ENCODE data around the gene JAG1.

JAG1 gene

GRCh38 chr20:10708351-10709185 is 34.8 kb upstream of the JAG1 start:
- TF ChIP-seq ZFX (IDR thresholded peaks at IDR 0.05; ENCODE audit: borderline replicate concordance), result no peak
- no peak for TF ChIP-seq CTCF (IDR thresholded peaks at IDR 0.05)
- no peak overlapping the region for H3K27ac ChIP-seq

GRCh38 chr20:10707791-10708190 is 34.0 kb upstream of the JAG1 start:
- no peak overlapping the region for H3K27ac ChIP-seq
- no peak for TF ChIP-seq ZFX (IDR thresholded peaks at IDR 0.05; ENCODE audit: borderline replicate concordance)
- TF ChIP-seq CTCF (IDR thresholded peaks at IDR 0.05), result no peak

GRCh38 chr20:10707068-10707467 is 33.3 kb upstream of the JAG1 start:
- TF ChIP-seq CTCF (IDR thresholded peaks at IDR 0.05), result no peak
- no peak for TF ChIP-seq ZFX (IDR thresholded peaks at IDR 0.05; ENCODE audit: borderline replicate concordance)
- no peak overlapping the region for H3K27ac ChIP-seq

GRCh38 chr20:10706460-10706811 is 32.6 kb upstream of the JAG1 start:
- H3K27ac ChIP-seq, result no peak overlapping the region

GRCh38 chr20:10705801-10706459 is 32.1 kb upstream of the JAG1 start:
- H3K27ac ChIP-seq, result no peak overlapping the region
- TF ChIP-seq CTCF (IDR thresholded peaks at IDR 0.05), result no peak
- no peak for TF ChIP-seq ZFX (IDR thresholded peaks at IDR 0.05; ENCODE audit: borderline replicate concordance)

More at GRCh38 chr20:10706460-10706811, 32.6 kb upstream of the JAG1 start:
- TF ChIP-seq CTCF (IDR thresholded peaks at IDR 0.05) (no peak), ZFX (IDR thresholded peaks at IDR 0.05; ENCODE audit: borderline replicate concordance) (no peak)

- no peak overlapping the region for H3K27ac ChIP-seq
- TF ChIP-seq CTCF (IDR thresholded peaks at IDR 0.05), result no peak
- no peak for TF ChIP-seq ZFX (IDR thresholded peaks at IDR 0.05; ENCODE audit: borderline replicate concordance)
These were observed 27.8 kb upstream of the JAG1 start for GRCh38 chr20:10701607-10702006.

- no peak overlapping the region for H3K27ac ChIP-seq
- TF ChIP-seq CTCF (IDR thresholded peaks at IDR 0.05) (no peak), ZFX (IDR thresholded peaks at IDR 0.05; ENCODE audit: borderline replicate concordance) (no peak)
These were observed 26.1 kb upstream of the JAG1 start for GRCh38 chr20:10699941-10700340.
